Glutamatergic neuron (in vitro differentiated cells): ENCODE measurements around the gene SYNJ2. TPM values are rescaled to one million over a fixed set of nuclear protein-coding genes. Genes with fewer than 3 reads are reported as not detected.

ENCODE experiments used
- DNase-seq: peaks from one replicate; pipeline ENCODE4 v3.0.0; 2022
- H3K27ac Mint-ChIP-seq: one replicate; pipeline ENCODE4 v1.8.0; 2020; ENCODE audit warnings: mild to moderate bottlenecking, mixed read lengths, inconsistent platforms; ENCODE audit not compliant: unreplicated experiment
- H3K27me3 Mint-ChIP-seq: one replicate; pipeline ENCODE4 v1.8.0; 2020; ENCODE audit warnings: mild to moderate bottlenecking, moderate library complexity, mixed read lengths, inconsistent platforms; ENCODE audit not compliant: unreplicated experiment
- H3K36me3 Mint-ChIP-seq: one replicate; pipeline ENCODE4 v1.8.0; 2020; ENCODE audit warnings: mild to moderate bottlenecking, mixed read lengths, inconsistent platforms; ENCODE audit not compliant: unreplicated experiment
- H3K4me1 Mint-ChIP-seq: one replicate; pipeline ENCODE4 v1.8.0; 2020; ENCODE audit warnings: mild to moderate bottlenecking, low read depth, mixed read lengths, inconsistent platforms; ENCODE audit not compliant: unreplicated experiment
- H3K4me3 Mint-ChIP-seq: one replicate; pipeline ENCODE4 v1.8.0; 2020; ENCODE audit warnings: mild to moderate bottlenecking, mixed read lengths, inconsistent platforms; ENCODE audit not compliant: unreplicated experiment
- H3K9me3 Mint-ChIP-seq: one replicate; pipeline ENCODE4 v1.8.0; 2020; ENCODE audit warnings: mild to moderate bottlenecking, moderate library complexity, mixed read lengths, inconsistent platforms; ENCODE audit not compliant: unreplicated experiment
- total RNA-seq: library from RNA; stranded (reverse); fragmentation: NEBNext Ultra II Directional; extraction: Animal tissue kit (Norgen Biotek cat#: 25700); gene quantifications from one replicate; pipeline ENCODE4 v1.2.1, GENCODE V29; 2021; ENCODE audit not compliant: unreplicated experiment
- TF ChIP-seq, protein P1 (sequence below): fragments of 200-600 bp; sonication (generic); IDR thresholded peaks from one replicate; pipeline ENCODE4 v1.5.0; 2021; ENCODE audit not compliant: partially characterized antibody, unreplicated experiment

Gene SYNJ2
- total RNA-seq, 1 donor from 2014 or later = 2.4 TPM

DNA sequence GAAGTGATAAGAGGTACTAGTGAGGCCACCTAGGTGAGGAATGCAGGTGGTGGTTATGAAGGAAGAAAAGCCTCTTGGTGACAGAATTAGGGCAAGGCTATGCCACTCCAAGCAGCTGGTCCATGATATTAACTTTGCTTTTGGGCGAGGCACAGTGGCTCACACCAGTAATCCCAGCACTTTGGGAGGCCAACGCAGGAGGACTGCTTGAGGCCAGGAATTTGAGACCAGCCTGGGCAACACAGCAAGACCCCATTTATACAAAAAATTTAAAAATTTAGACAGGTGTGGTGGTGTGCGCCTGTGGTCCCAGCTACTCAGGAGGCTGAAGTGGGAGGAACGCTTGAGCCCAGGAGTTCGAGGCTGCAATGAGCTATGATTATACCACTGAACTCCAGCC is 130.3 kb downstream of the SYNJ2 start:
- Mint-ChIP-seq H3K36me3 (peaks cover 16% of the 10 kb centered on the region), H3K9me3 (peaks cover 3% of the 10 kb centered on the region), H3K27ac (no peak overlapping the region), H3K27me3 (no peaks in the 10 kb centered on the region), H3K4me1 (peaks cover 21% of the 10 kb centered on the region), H3K4me3 (no peak overlapping the region)
- TF ChIP-seq, protein P1, sequence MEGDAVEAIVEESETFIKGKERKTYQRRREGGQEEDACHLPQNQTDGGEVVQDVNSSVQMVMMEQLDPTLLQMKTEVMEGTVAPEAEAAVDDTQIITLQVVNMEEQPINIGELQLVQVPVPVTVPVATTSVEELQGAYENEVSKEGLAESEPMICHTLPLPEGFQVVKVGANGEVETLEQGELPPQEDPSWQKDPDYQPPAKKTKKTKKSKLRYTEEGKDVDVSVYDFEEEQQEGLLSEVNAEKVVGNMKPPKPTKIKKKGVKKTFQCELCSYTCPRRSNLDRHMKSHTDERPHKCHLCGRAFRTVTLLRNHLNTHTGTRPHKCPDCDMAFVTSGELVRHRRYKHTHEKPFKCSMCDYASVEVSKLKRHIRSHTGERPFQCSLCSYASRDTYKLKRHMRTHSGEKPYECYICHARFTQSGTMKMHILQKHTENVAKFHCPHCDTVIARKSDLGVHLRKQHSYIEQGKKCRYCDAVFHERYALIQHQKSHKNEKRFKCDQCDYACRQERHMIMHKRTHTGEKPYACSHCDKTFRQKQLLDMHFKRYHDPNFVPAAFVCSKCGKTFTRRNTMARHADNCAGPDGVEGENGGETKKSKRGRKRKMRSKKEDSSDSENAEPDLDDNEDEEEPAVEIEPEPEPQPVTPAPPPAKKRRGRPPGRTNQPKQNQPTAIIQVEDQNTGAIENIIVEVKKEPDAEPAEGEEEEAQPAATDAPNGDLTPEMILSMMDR = no peak
- DNase-seq = no peak

DNA sequence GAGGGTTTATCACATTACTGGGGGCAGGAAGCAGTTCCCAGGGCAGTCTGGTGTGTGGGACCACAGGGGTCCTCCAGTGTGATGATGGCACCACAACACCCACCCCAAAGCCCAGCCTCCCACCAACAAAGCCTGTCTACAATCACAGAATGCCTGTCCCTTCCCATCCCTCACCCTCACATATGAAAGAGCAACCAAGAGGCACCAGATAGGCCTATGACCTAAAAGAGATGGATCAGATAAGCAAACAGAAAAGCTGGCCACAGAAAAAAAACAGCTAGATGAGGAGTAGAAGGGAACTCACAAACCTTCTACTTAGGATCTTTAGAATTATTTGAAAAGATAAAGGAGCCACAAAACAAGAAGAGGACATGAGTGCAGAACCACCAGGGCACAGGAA is 132.1 kb downstream of the SYNJ2 start:
- H3K36me3 Mint-ChIP-seq = peaks cover 16% of the 10 kb centered on the region
- H3K27ac Mint-ChIP-seq = peak overlapping the region; percentile 37
- H3K4me3 Mint-ChIP-seq = no peak overlapping the region
- H3K4me1 Mint-ChIP-seq = peaks cover 36% of the 10 kb centered on the region
- no peak for DNase-seq
- TF ChIP-seq, protein P1 = no peak
- H3K9me3 Mint-ChIP-seq = peaks cover 5% of the 10 kb centered on the region
- peaks cover 5% of the 10 kb centered on the region for H3K27me3 Mint-ChIP-seq

DNA sequence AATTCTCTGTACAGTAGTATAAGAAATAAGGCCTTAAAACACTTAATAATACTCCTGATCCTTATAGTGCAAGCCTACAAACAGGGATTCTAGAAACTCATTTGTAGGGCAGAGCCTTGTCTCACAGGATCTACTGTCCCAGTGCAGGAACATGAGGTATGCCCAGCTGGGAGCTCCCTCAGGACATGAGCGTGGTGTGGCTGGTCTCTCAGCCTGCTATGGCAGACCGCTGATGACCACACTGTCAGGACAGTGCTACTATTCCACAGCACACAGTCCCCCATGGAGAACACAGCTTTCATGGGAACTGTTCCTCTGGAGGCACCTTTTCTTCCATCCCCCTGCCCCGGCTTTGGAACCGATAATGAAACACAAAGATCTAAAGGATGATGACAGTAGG is 133.4 kb downstream of the SYNJ2 start:
- peaks cover 41% of the 10 kb centered on the region for H3K4me1 Mint-ChIP-seq
- peaks cover 5% of the 10 kb centered on the region for H3K27me3 Mint-ChIP-seq
- H3K27ac Mint-ChIP-seq = no peak overlapping the region
- peak; percentile 33 for DNase-seq
- H3K4me3 Mint-ChIP-seq = no peak overlapping the region
- TF ChIP-seq, protein P1 = no peak
- peaks cover 7% of the 10 kb centered on the region for H3K36me3 Mint-ChIP-seq
- peaks cover 4% of the 10 kb centered on the region for H3K9me3 Mint-ChIP-seq

DNA sequence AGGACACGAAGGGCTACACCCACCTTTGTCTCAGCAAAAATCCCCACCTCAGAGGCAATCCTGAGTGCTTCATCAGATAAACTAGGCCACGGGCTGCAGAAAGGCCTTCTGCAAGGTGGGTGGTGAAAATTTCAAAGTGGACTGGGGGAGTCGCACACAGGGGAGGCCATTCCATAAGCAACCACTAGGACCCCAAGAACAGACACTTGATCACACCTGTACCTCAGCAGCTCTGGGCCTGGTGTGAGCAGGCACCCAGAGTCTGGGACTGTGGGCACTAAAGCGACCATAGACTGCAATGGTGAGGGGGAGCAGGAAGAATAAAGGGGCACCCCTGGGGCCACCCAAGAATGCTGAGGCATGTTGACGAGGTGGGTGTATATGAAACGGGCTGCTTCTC is 133.8 kb downstream of the SYNJ2 start:
- H3K4me3 Mint-ChIP-seq = no peak overlapping the region
- peaks cover 7% of the 10 kb centered on the region for H3K36me3 Mint-ChIP-seq
- TF ChIP-seq, protein P1 = peak; percentile 18
- H3K27ac Mint-ChIP-seq = no peak overlapping the region
- DNase-seq = no peak
- peaks cover 5% of the 10 kb centered on the region for H3K27me3 Mint-ChIP-seq
- peaks cover 4% of the 10 kb centered on the region for H3K9me3 Mint-ChIP-seq
- peaks cover 43% of the 10 kb centered on the region for H3K4me1 Mint-ChIP-seq

DNA sequence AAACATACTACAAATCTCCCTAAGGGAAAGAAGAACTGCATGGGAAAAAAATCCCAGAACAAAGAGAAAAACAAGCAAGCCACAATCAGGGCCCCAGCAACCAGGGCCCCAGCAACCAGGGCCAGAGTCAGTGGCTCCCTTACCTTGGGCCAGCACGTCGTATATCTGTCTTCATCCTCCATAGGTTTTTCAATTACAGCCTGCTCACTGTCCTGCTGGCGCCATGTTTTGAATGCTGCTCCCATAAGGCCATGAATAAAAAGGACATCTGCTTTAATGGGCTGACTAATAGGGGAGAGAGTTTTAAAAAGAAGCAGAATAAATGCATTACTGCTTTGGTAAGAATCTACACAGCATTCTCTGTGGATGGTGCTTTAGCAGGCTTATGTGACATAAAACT is 137.2 kb downstream of the SYNJ2 start:
- Mint-ChIP-seq H3K4me3 (peak overlapping the region; percentile 27), H3K4me1 (peaks cover 43% of the 10 kb centered on the region), H3K9me3 (peaks cover 4% of the 10 kb centered on the region), H3K27me3 (peaks cover 6% of the 10 kb centered on the region), H3K27ac (peak overlapping the region; percentile 96), H3K36me3 (no peaks in the 10 kb centered on the region)
- peak; percentile 29 for DNase-seq
- TF ChIP-seq, protein P1 = no peak
